HAP-1 (cell line): ENCODE results near the gene ARHGAP6.
"Not testable (repeated sequence)": the region's sequence is repeated elsewhere in the genome, so short reads cannot be mapped to it uniquely, and the experiment has no call there.

Source experiments
- DNase-seq, 2 experiments: peaks; one replicate each; pipeline ENCODE4 v3.0.0-alpha.2; 2016 to 2020; ENCODE audit warnings: low spot score in 2 of 2
- H3K27me3 ChIP-seq: fragments of 250-450 bp; sonication (Bioruptor Pico); 2 replicates; pipeline ENCODE4 v1.5.1; 2020; ENCODE audit warnings: low read depth, mild to moderate bottlenecking, moderate library complexity
- H3K36me3 ChIP-seq: fragments of 250-450 bp; sonication (Bioruptor Pico); replicated peaks from 2 replicates; pipeline ENCODE4 v1.5.1; 2020; ENCODE audit warnings: mild to moderate bottlenecking
- H3K4me1 ChIP-seq: fragments of 250-450 bp; sonication (Bioruptor Pico); 2 replicates; pipeline ENCODE4 v1.5.1; 2020; ENCODE audit warnings: mild to moderate bottlenecking
- H3K4me3 ChIP-seq: fragments of 250-450 bp; sonication (Bioruptor Pico); 2 replicates; pipeline ENCODE4 v1.5.1; 2020; ENCODE audit warnings: mild to moderate bottlenecking, moderate library complexity
- H3K9me3 ChIP-seq: fragments of 250-450 bp; sonication (Bioruptor Pico); 2 replicates; pipeline ENCODE4 v1.5.1; 2020; ENCODE audit warnings: mild to moderate bottlenecking, moderate library complexity
- in situ Hi-C: fragments of 300-500 bp; cut with MboI; formaldehyde crosslinking; loops from 3 replicates; pipeline ENCODE4 v1.14.3; 2020; ENCODE audit warnings: low sequenced_read_pairs, inconsistent platforms, mixed read lengths

The ARHGAP6 gene

GRCh38 chrX:11254417-11255109 lies 411.2 kb downstream of the ARHGAP6 start:
- Histone ChIP-seq H3K4me3 (no peak overlapping the region), H3K27me3 (no peaks in the 10 kb centered on the region), H3K4me1 (no peaks in the 10 kb centered on the region), H3K9me3 (no peaks in the 10 kb centered on the region), H3K36me3 (no peaks in the 10 kb centered on the region)
- no peak for DNase-seq
- in situ Hi-C loops: no loop called here

GRCh38 chrX:11244636-11245035 lies 421.1 kb downstream of the ARHGAP6 start:
- Histone ChIP-seq H3K4me1 (peaks cover 7% of the 10 kb centered on the region), H3K9me3 (no peaks in the 10 kb centered on the region), H3K27me3 (no peaks in the 10 kb centered on the region), H3K4me3 (no peak overlapping the region), H3K36me3 (no peaks in the 10 kb centered on the region)
- in situ Hi-C loops: no loop called here
- DNase-seq: no peak

- H3K4me3 ChIP-seq: no peak overlapping the region
- H3K9me3 ChIP-seq: no peaks in the 10 kb centered on the region
- in situ Hi-C loops: no loop called here
- no peak for DNase-seq
- no peaks in the 10 kb centered on the region for H3K36me3 ChIP-seq
- H3K27me3 ChIP-seq: no peaks in the 10 kb centered on the region
- peaks cover 13% of the 10 kb centered on the region for H3K4me1 ChIP-seq
Measured at GRCh38 chrX:11242704-11243103, 423.0 kb downstream of the ARHGAP6 start.

GRCh38 chrX:11241720-11242119 lies 424.0 kb downstream of the ARHGAP6 start:
- H3K4me1 ChIP-seq: peaks cover 13% of the 10 kb centered on the region
- no peak overlapping the region for H3K4me3 ChIP-seq
- H3K36me3 ChIP-seq: no peaks in the 10 kb centered on the region
- H3K9me3 ChIP-seq: no peaks in the 10 kb centered on the region
- no peak for DNase-seq
- no peaks in the 10 kb centered on the region for H3K27me3 ChIP-seq
- in situ Hi-C loops: no loop called here

GRCh38 chrX:11239230-11239629 lies 426.5 kb downstream of the ARHGAP6 start:
- Histone ChIP-seq H3K27me3 (no peaks in the 10 kb centered on the region), H3K4me3 (no peak overlapping the region), H3K4me1 (peaks cover 6% of the 10 kb centered on the region; the same call in 1 of the 2 replicates), H3K9me3 (peaks cover 3% of the 10 kb centered on the region), H3K36me3 (no peaks in the 10 kb centered on the region)
- in situ Hi-C loops: no loop called here
- peak; percentile 8 to 14 for DNase-seq

- H3K4me3 ChIP-seq, DNase-seq, in situ Hi-C loops, H3K36me3 ChIP-seq, H3K27me3 ChIP-seq, H3K9me3 ChIP-seq, H3K4me1 ChIP-seq: not testable (repeated sequence)
Measured at GRCh38 chrX:11235377-11235776, 430.3 kb downstream of the ARHGAP6 start.

- H3K9me3 ChIP-seq: no peaks in the 10 kb centered on the region
- in situ Hi-C loops: no loop called here
Measured at GRCh38 chrX:11215191-11215921, 450.4 kb downstream of the ARHGAP6 start.

GRCh38 chrX:11214346-11215190 lies 451.2 kb downstream of the ARHGAP6 start:
- no peaks in the 10 kb centered on the region for H3K9me3 ChIP-seq
- no peaks in the 10 kb centered on the region for H3K36me3 ChIP-seq
- H3K4me3 ChIP-seq: no peak overlapping the region
- in situ Hi-C loops: no loop called here
- H3K27me3 ChIP-seq: no peaks in the 10 kb centered on the region
- no peak for DNase-seq
- H3K4me1 ChIP-seq: no peaks in the 10 kb centered on the region

More at GRCh38 chrX:11215191-11215921, 450.4 kb downstream of the ARHGAP6 start:
- H3K27me3 ChIP-seq: no peaks in the 10 kb centered on the region
- H3K36me3 ChIP-seq: no peaks in the 10 kb centered on the region
- no peaks in the 10 kb centered on the region for H3K4me1 ChIP-seq
- H3K4me3 ChIP-seq: no peak overlapping the region
- no peak for DNase-seq

- H3K27me3 ChIP-seq: no peaks in the 10 kb centered on the region
- no peaks in the 10 kb centered on the region for H3K36me3 ChIP-seq
- DNase-seq: no peak
- H3K9me3 ChIP-seq: no peaks in the 10 kb centered on the region
- in situ Hi-C loops: no loop called here
- no peaks in the 10 kb centered on the region for H3K4me1 ChIP-seq
- H3K4me3 ChIP-seq: no peak overlapping the region
Measured at GRCh38 chrX:11212741-11213140, 453.0 kb downstream of the ARHGAP6 start.

- H3K27me3 ChIP-seq: no peaks in the 10 kb centered on the region
- H3K4me3 ChIP-seq: no peak overlapping the region
- DNase-seq: no peak
- no peaks in the 10 kb centered on the region for H3K9me3 ChIP-seq
- H3K4me1 ChIP-seq: no peaks in the 10 kb centered on the region
- in situ Hi-C loops: no loop called here
- H3K36me3 ChIP-seq: no peaks in the 10 kb centered on the region
Measured at GRCh38 chrX:11210415-11210801, 455.3 kb downstream of the ARHGAP6 start.

- no peak for DNase-seq
- in situ Hi-C loops: no loop called here
Measured at GRCh38 chrX:11209798-11210414, 455.8 kb downstream of the ARHGAP6 start.

GRCh38 chrX:11206716-11207115 lies 459.0 kb downstream of the ARHGAP6 start:
- H3K27me3 ChIP-seq: no peaks in the 10 kb centered on the region
- H3K4me1 ChIP-seq: no peaks in the 10 kb centered on the region
- H3K4me3 ChIP-seq: no peak overlapping the region
- DNase-seq: no peak
- in situ Hi-C loops: no loop called here
- no peaks in the 10 kb centered on the region for H3K9me3 ChIP-seq
- H3K36me3 ChIP-seq: no peaks in the 10 kb centered on the region

More at GRCh38 chrX:11209798-11210414, 455.8 kb downstream of the ARHGAP6 start:
- Histone ChIP-seq H3K4me3 (no peak overlapping the region), H3K36me3 (no peaks in the 10 kb centered on the region), H3K9me3 (no peaks in the 10 kb centered on the region), H3K4me1 (no peaks in the 10 kb centered on the region), H3K27me3 (no peaks in the 10 kb centered on the region)

GRCh38 chrX:11205796-11206195 lies 459.9 kb downstream of the ARHGAP6 start:
- in situ Hi-C loops: no loop called here
- Histone ChIP-seq H3K4me3 (no peak overlapping the region), H3K27me3 (no peaks in the 10 kb centered on the region), H3K4me1 (no peaks in the 10 kb centered on the region), H3K36me3 (no peaks in the 10 kb centered on the region), H3K9me3 (no peaks in the 10 kb centered on the region)
- DNase-seq: no peak
